Activated T-cell treated with anti-CD3 and anti-CD28 coated beads, Interleukin-2, amount 50 U/mL, for 48 hours (primary cell): ENCODE results near the gene PODNL1.
A peak's percentile ranks its signal among the peaks of the same experiment; 100 is the strongest.
"Not testable (repeated sequence)": the region's sequence is repeated elsewhere in the genome, so short reads cannot be mapped to it uniquely, and the experiment has no call there.

Experiments used
- DNase-seq, 2 experiments: peaks; one replicate each; pipeline ENCODE4 v3.0.0-alpha.2; 2020

Gene PODNL1

GRCh38 chr19:13972368-13973155 lies 34.3 kb upstream of the PODNL1 start:
- DNase-seq = no peak

- not testable (repeated sequence) for DNase-seq
Observed at GRCh38 chr19:13971868-13972267, 33.7 kb upstream of the PODNL1 start.

GRCh38 chr19:13969897-13970296 lies 31.7 kb upstream of the PODNL1 start:
- DNase-seq = no peak

GRCh38 chr19:13968999-13969398 lies 30.8 kb upstream of the PODNL1 start:
- DNase-seq = no peak

GRCh38 chr19:13968383-13968935 lies 30.2 kb upstream of the PODNL1 start:
- DNase-seq = no peak

- not testable (repeated sequence) for DNase-seq
Observed at GRCh38 chr19:13967206-13967605, 29.0 kb upstream of the PODNL1 start.

- no peak for DNase-seq
Observed at GRCh38 chr19:13966684-13967128, 28.5 kb upstream of the PODNL1 start.

- DNase-seq = no peak
Observed at GRCh38 chr19:13965926-13966683, 27.9 kb upstream of the PODNL1 start.

- DNase-seq = no peak
Observed at GRCh38 chr19:13965377-13965896, 27.2 kb upstream of the PODNL1 start.

- DNase-seq = no peak
Observed at GRCh38 chr19:13964776-13965175, 26.6 kb upstream of the PODNL1 start.

GRCh38 chr19:13963603-13964105 lies 25.4 kb upstream of the PODNL1 start:
- no peak for DNase-seq

- DNase-seq = no peak
Observed at GRCh38 chr19:13962699-13963602, 24.7 kb upstream of the PODNL1 start.

GRCh38 chr19:13961826-13962698 lies 23.8 kb upstream of the PODNL1 start:
- no peak for DNase-seq

GRCh38 chr19:13960863-13961784 lies 22.9 kb upstream of the PODNL1 start:
- no peak for DNase-seq

- DNase-seq = peak in 1 of 2 experiments; percentile 40
Observed at GRCh38 chr19:13959962-13960862, 22.0 kb upstream of the PODNL1 start.

- DNase-seq = no peak
Observed at GRCh38 chr19:13959141-13959961, 21.1 kb upstream of the PODNL1 start.

GRCh38 chr19:13958043-13958442 lies 19.8 kb upstream of the PODNL1 start:
- no peak for DNase-seq

- no peak for DNase-seq
Observed at GRCh38 chr19:13957051-13957450, 18.8 kb upstream of the PODNL1 start.
